HG02623 (cell line): Measurements from ENCODE around the gene PARP2.

Experiments
- ATAC-seq: cut with Tn5 transposase; IDR thresholded peaks from one replicate; pipeline ENCODE4 v1.9.1; 2021; ENCODE audit warnings: moderate library complexity; ENCODE audit not compliant: unreplicated experiment

The PARP2 gene

GRCh38 chr14:20397511-20397910 is 54.1 kb downstream of the PARP2 start:
- ATAC-seq: no peak

- ATAC-seq: no peak
Observed at GRCh38 chr14:20400589-20400964, 57.1 kb downstream of the PARP2 start.

- no peak for ATAC-seq
Observed at GRCh38 chr14:20400965-20401593, 57.6 kb downstream of the PARP2 start.

GRCh38 chr14:20403521-20403920 is 60.1 kb downstream of the PARP2 start:
- no peak for ATAC-seq
